Mammary epithelial cell (primary cell): ENCODE measurements around the gene ZNF41.

Experiments
- CTCF ChIP-seq, 2 donors: IDR thresholded peaks in 1 of 2; conservative IDR thresholded peaks in 1 of 2; 2 replicates each; pipeline ENCODE4 v1.5.1; 2011 to 2012; ENCODE audit warnings: inconsistent platforms in 2 of 2, low read length in 2 of 2, mild to moderate bottlenecking in 2 of 2, control low read depth in 1 of 2, low read depth in 1 of 2; ENCODE audit not compliant: insufficient read depth in 1 of 2; ENCODE audit errors: extremely low read depth in 1 of 2
- EZH2 ChIP-seq: IDR thresholded peaks from 2 replicates; pipeline ENCODE4 v1.6.1; 2012; ENCODE audit warnings: low read length, inconsistent platforms, borderline replicate concordance

GRCh38 chrX:47515941-47516665, 33.1 kb upstream of the ZNF41 start:
- TF ChIP-seq CTCF (conservative IDR thresholded peaks at IDR 0.05 in 1 of 2, IDR thresholded peaks at IDR 0.05 in 1 of 2; ENCODE audit: extremely low read depth in 1 of 2, insufficient read depth in 1 of 2, low read depth in 1 of 2, low read length in 2 of 2) = no peak
- TF ChIP-seq EZH2 = no peak
